Ishikawa (cell line): ENCODE measurements around the gene PXDN.

Source experiments
- CREB1 ChIP-seq: IDR thresholded peaks from 2 replicates; pipeline ENCODE4 v1.6.1; 2012; ENCODE audit warnings: low read depth
- EGR1 ChIP-seq: IDR thresholded peaks from 2 replicates; pipeline ENCODE4 v1.6.1; 2012
- EP300 ChIP-seq: IDR thresholded peaks from 2 replicates; pipeline ENCODE4 v1.6.1; 2012; ENCODE audit warnings: borderline replicate concordance
- FOXM1 ChIP-seq: IDR thresholded peaks from 2 replicates; pipeline ENCODE4 v1.6.1; 2012; ENCODE audit warnings: low read depth, borderline replicate concordance
- RAD21 ChIP-seq: IDR thresholded peaks from 2 replicates; pipeline ENCODE4 v1.6.1; 2012; ENCODE audit warnings: low read depth
- TAF1 ChIP-seq: IDR thresholded peaks from 2 replicates; pipeline ENCODE4 v1.6.1; 2012; ENCODE audit warnings: low read depth, mild to moderate bottlenecking
- TEAD4 ChIP-seq: IDR thresholded peaks from 2 replicates; pipeline ENCODE4 v1.6.1; 2012
- YY1 ChIP-seq: IDR thresholded peaks from 2 replicates; pipeline ENCODE4 v1.6.1; 2012; ENCODE audit warnings: low read depth
- ZBTB7A ChIP-seq: IDR thresholded peaks from 2 replicates; pipeline ENCODE4 v1.6.1; 2012; ENCODE audit warnings: low read depth
- TF ChIP-seq, protein P1 (sequence below): IDR thresholded peaks from 2 replicates; pipeline ENCODE4 v1.6.1; 2012
- TF ChIP-seq, protein P2 (sequence below): IDR thresholded peaks from 2 replicates; pipeline ENCODE4 v1.6.1; 2012; ENCODE audit warnings: low read depth, mild to moderate bottlenecking
- TF ChIP-seq, protein P3 (sequence below): IDR thresholded peaks from 2 replicates; pipeline ENCODE4 v1.6.1; 2012

DNA sequence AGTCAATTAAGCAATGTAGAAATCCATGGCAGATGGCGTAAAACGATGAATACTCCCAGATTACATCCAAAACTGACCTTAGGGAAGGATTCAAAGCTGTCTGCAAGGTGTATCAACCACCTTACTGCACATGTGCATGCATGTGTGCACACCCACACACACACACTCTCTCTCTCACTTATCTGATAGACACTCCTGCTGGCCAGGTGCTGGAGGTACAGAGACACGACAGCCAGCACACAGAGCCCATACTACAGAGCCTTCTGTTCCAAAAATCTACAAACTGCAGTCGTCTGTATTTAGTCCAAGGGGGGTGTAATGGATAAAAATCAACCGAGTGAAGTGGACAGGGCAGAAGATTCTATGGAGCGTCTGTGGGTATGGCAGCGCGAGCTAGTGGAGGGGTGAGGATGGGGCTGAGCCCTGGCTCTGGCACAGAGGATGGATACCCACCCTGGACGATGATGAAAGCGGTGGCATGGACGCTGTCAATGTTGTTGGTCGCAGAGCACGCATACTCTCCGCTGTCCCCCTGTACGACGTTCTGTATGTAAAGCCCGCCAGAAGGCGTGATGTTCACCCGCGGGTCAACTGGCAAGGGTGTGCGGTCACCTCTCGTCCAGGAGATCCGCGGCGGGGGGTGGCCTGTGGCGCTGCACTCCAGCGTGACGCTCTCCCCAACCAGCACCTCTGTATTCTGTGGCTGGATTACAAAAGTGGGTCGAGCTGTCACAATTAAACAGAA lies 78.4 kb downstream of the PXDN start:
- TF ChIP-seq EP300 (no peak), TEAD4 (no peak), TAF1 (no peak), RAD21 (no peak), YY1 (no peak), FOXM1 (no peak), ZBTB7A (no peak), CREB1 (no peak), EGR1 (no peak)
- TF ChIP-seq, protein P1, sequence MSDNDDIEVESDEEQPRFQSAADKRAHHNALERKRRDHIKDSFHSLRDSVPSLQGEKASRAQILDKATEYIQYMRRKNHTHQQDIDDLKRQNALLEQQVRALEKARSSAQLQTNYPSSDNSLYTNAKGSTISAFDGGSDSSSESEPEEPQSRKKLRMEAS, result no peak
- TF ChIP-seq, protein P2, sequence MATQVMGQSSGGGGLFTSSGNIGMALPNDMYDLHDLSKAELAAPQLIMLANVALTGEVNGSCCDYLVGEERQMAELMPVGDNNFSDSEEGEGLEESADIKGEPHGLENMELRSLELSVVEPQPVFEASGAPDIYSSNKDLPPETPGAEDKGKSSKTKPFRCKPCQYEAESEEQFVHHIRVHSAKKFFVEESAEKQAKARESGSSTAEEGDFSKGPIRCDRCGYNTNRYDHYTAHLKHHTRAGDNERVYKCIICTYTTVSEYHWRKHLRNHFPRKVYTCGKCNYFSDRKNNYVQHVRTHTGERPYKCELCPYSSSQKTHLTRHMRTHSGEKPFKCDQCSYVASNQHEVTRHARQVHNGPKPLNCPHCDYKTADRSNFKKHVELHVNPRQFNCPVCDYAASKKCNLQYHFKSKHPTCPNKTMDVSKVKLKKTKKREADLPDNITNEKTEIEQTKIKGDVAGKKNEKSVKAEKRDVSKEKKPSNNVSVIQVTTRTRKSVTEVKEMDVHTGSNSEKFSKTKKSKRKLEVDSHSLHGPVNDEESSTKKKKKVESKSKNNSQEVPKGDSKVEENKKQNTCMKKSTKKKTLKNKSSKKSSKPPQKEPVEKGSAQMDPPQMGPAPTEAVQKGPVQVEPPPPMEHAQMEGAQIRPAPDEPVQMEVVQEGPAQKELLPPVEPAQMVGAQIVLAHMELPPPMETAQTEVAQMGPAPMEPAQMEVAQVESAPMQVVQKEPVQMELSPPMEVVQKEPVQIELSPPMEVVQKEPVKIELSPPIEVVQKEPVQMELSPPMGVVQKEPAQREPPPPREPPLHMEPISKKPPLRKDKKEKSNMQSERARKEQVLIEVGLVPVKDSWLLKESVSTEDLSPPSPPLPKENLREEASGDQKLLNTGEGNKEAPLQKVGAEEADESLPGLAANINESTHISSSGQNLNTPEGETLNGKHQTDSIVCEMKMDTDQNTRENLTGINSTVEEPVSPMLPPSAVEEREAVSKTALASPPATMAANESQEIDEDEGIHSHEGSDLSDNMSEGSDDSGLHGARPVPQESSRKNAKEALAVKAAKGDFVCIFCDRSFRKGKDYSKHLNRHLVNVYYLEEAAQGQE, result no peak
- TF ChIP-seq, protein P3, sequence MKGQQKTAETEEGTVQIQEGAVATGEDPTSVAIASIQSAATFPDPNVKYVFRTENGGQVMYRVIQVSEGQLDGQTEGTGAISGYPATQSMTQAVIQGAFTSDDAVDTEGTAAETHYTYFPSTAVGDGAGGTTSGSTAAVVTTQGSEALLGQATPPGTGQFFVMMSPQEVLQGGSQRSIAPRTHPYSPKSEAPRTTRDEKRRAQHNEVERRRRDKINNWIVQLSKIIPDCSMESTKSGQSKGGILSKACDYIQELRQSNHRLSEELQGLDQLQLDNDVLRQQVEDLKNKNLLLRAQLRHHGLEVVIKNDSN, result no peak
